ENCODE data around the gene LMO7.

Gene LMO7

DNA sequence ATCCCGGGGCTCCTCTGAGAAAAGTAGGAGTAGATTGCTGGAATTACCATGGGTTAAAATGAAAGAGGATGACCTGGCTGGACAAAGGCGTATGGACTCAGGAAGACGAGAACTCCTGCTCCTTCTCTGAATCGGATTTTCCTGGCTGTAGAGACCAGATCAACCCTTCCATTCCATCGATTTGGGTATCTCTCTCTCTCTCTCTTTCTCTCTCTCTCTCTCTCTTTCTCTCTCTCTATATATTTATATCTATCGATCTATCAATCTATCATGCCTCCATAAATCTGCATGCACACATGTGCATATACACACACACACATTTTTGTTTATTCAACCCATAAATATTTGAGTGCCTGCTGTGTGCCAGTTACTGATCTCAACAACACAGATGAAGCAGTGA lies 234.9 kb downstream of the LMO7 start:
- peak; percentile 14 for DNase-seq (ENCODE audit: low read depth)

DNA sequence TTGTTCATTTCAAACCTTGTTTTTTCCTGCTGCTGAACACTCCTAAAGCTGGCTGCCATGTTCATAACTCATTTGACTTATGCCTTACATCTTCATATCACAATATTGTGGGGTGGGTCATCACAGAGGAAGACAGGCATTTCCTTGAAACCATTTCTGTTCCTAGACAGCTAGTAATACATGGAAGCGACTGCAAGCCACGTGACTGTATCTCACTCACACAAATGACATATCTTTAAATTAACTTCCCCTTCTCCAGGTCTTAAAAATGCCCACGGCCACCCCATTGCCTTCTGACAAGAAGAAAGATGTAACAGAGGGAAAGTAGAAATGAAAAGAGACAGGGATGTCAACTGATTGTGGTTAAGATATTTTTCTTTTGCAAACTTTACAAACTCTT lies 236.8 kb downstream of the LMO7 start:
- no peak overlapping the region for H3K4me3 ChIP-seq (ENCODE audit: control insufficient read depth, low read depth, low read length)
- TF ChIP-seq, protein P1, sequence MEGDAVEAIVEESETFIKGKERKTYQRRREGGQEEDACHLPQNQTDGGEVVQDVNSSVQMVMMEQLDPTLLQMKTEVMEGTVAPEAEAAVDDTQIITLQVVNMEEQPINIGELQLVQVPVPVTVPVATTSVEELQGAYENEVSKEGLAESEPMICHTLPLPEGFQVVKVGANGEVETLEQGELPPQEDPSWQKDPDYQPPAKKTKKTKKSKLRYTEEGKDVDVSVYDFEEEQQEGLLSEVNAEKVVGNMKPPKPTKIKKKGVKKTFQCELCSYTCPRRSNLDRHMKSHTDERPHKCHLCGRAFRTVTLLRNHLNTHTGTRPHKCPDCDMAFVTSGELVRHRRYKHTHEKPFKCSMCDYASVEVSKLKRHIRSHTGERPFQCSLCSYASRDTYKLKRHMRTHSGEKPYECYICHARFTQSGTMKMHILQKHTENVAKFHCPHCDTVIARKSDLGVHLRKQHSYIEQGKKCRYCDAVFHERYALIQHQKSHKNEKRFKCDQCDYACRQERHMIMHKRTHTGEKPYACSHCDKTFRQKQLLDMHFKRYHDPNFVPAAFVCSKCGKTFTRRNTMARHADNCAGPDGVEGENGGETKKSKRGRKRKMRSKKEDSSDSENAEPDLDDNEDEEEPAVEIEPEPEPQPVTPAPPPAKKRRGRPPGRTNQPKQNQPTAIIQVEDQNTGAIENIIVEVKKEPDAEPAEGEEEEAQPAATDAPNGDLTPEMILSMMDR (conservative IDR thresholded peaks at IDR 0.05; ENCODE audit: control insufficient read depth, insufficient read depth, low read depth, low read length): no peak
- DNase-seq (ENCODE audit: low read depth): no peak

More for the DNA sequence above, 234.9 kb downstream of the LMO7 start:
- peak overlapping the region; percentile 59 for H3K4me3 ChIP-seq (ENCODE audit: control insufficient read depth, low read depth, low read length)
- TF ChIP-seq, protein P1 (conservative IDR thresholded peaks at IDR 0.05; ENCODE audit: control insufficient read depth, insufficient read depth, low read depth, low read length): no peak

DNA sequence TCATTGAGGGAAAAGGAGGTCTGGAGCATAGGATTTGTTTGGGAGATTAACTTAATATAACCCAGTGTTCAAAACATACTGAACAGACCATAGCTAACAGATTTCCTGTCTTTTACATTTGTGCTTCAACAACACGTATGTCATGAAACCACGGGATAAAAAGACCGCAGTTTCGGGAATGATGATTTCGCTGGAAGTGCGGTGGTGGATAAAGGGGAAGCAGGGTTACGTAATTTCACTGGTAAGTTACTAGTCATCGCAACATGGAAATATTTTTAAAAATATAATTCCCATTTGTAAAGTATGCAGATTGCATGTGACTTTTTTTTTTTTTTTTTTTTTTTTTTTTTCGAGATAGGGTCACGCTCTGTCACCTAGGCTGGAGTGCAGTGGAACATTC lies 237.4 kb downstream of the LMO7 start:
- TF ChIP-seq, protein P1 (conservative IDR thresholded peaks at IDR 0.05; ENCODE audit: control insufficient read depth, insufficient read depth, low read depth, low read length): no peak
- DNase-seq (ENCODE audit: low read depth): no peak
- H3K4me3 ChIP-seq (ENCODE audit: control insufficient read depth, low read depth, low read length): no peak overlapping the region

DNA sequence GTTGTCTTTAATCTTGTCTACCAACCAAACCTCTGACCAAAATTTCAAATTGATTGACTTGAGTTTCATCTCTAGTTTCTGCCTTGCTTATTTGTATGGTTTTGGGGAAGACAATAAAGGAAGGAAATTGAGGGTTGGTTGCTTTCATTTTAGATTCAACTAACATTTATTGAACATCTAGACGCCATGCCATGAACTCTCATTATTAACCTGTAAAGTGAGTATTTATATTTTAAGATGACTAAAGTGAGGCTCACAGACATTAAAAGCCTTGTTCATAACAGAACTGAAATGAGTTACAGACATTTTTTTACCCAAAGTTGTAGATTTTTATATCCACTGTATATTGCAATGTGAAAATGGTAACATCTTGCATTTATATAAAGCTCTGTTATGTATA lies 239.3 kb downstream of the LMO7 start:
- no peak overlapping the region for H3K4me3 ChIP-seq (ENCODE audit: control insufficient read depth, low read depth, low read length)
- no peak for DNase-seq (ENCODE audit: low read depth)
- TF ChIP-seq, protein P1 (conservative IDR thresholded peaks at IDR 0.05; ENCODE audit: control insufficient read depth, insufficient read depth, low read depth, low read length): no peak

DNA sequence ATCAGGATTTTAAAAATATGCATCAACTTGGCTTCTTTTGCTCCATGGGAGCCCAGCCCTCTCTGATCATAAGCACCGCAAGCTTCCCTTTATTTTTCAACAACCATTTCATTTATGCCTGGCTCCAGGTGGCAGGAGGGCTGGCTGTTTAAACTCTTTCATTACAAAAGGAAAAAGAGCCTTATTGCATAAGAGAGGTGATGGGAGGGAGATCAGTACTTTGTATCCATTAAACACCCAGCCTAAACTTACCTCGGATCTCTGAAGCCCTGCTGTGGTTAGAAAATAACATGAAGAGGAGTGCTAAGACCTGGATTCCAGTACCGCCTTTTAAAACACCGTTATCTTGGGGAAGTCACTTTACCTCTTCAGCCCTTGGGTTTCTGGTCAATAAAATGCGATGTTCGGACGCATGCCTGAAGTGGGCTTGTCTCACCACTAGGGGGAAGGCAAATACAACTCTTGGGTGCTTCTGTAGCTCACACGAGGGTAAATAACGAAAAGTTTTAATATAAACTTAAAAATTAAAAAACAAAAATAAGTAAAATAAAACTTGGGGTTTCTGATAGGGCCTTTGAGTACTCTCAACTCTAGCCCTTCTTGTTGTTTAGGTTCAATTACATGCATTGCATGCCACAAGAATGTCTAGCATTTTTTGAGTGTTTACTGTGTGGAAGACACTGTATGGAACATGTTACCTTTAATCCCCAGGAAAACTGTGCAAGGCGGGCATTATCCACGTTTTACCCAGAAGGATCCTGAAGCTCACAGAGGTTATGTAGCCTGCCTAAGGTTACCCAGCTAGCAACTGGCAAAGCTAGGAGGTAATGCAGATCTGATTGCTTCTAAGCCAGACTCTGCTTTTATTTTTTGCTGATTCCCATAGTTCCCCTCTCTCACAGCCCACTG lies 240.3 kb downstream of the LMO7 start:
- DNase-seq (ENCODE audit: low read depth): peak; percentile 76
- TF ChIP-seq, protein P1 (conservative IDR thresholded peaks at IDR 0.05; ENCODE audit: control insufficient read depth, insufficient read depth, low read depth, low read length): peak; percentile 95
- H3K4me3 ChIP-seq (ENCODE audit: control insufficient read depth, low read depth, low read length): no peak overlapping the region

DNA sequence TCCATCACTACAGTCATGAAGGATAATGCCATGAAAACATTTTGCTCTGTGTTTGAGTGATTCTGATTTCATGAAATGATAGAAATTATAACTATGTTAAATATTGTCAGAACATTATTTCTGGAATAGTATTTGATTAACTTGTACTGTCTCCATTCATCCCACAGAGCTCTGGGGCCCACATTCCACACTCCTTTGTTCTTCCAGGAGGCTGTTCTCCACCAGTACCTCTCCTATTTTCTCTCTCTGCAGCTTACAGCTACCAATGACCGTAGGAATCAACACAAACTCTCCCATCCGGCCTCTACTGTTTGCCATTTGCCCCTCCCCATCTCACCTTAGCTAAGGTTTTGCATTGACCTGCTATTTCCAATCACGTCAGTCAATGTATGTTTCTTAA lies 240.9 kb downstream of the LMO7 start:
- TF ChIP-seq, protein P1 (conservative IDR thresholded peaks at IDR 0.05; ENCODE audit: control insufficient read depth, insufficient read depth, low read depth, low read length): no peak
- DNase-seq (ENCODE audit: low read depth): no peak
- no peak overlapping the region for H3K4me3 ChIP-seq (ENCODE audit: control insufficient read depth, low read depth, low read length)
